ENCODE data around the gene THSD1.

The THSD1 gene

GRCh38 chr13:52419080-52419479, 13.1 kb upstream of the THSD1 start:
- Histone ChIP-seq H3K36me3 (ENCODE audit: control insufficient read depth in 2 of 2, insufficient read depth in 1 of 2, low read length in 2 of 2) (peaks cover 11 to 44% of the 10 kb centered on the region in 2 experiments), H3K4me3 (ENCODE audit: low read depth, low read length) (no peak overlapping the region), H3K9me3 (ENCODE audit: control insufficient read depth, insufficient read depth, low read depth, low read length) (no peaks in the 10 kb centered on the region), H3K4me1 (ENCODE audit: control insufficient read depth, insufficient read depth, low read length) (no peaks in the 10 kb centered on the region), H3K27ac (ENCODE audit: extremely low read depth, low read depth, low read length) (no peak overlapping the region)
- TF ChIP-seq ZXDB (tag by site-specific recombination; IDR thresholded peaks at IDR 0.05) = no peak
- TF ChIP-seq ZNF404 (tag by site-specific recombination; IDR thresholded peaks at IDR 0.05) = no peak
- TF ChIP-seq ZNF148 (tag by site-specific recombination; IDR thresholded peaks at IDR 0.05; ENCODE audit: borderline replicate concordance) = no peak
- no peak for TF ChIP-seq ZNF747 (tag by site-specific recombination; IDR thresholded peaks at IDR 0.05)
- CTCF ChIA-PET = interaction anchor here (1.5 kb wide), 1 partner anchor 32 kb away, joined by 4 read pairs; no protein-coding TSS in a partner anchor
- POLR2A ChIA-PET = no interaction called here

- no peak overlapping the region for H3K27ac ChIP-seq (ENCODE audit: extremely low read depth, low read depth, low read length)
Measured at GRCh38 chr13:52414963-52415362, 9.0 kb upstream of the THSD1 start.

More at GRCh38 chr13:52414963-52415362, 9.0 kb upstream of the THSD1 start:
- CTCF ChIA-PET = no interaction called here
- POLR2A ChIA-PET = no interaction called here
- Histone ChIP-seq H3K4me3 (ENCODE audit: low read depth, low read length) (no peak overlapping the region), H3K36me3 (ENCODE audit: control insufficient read depth in 2 of 2, insufficient read depth in 1 of 2, low read length in 2 of 2) (peaks cover 0 to 34% of the 10 kb centered on the region in 2 experiments; a peak in 2 of 3 replicates), H3K9me3 (ENCODE audit: control insufficient read depth, insufficient read depth, low read depth, low read length) (no peaks in the 10 kb centered on the region), H3K4me1 (ENCODE audit: control insufficient read depth, insufficient read depth, low read length) (no peaks in the 10 kb centered on the region)
- TF ChIP-seq ZNF133 (tag by site-specific recombination; IDR thresholded peaks at IDR 0.05) (no peak), ZXDB (tag by site-specific recombination; IDR thresholded peaks at IDR 0.05) (no peak), ZNF747 (tag by site-specific recombination; IDR thresholded peaks at IDR 0.05) (no peak), ZNF449 (tag by site-specific recombination; IDR thresholded peaks at IDR 0.05) (no peak), ZNF26 (tag by site-specific recombination; IDR thresholded peaks at IDR 0.05) (no peak), FEZF1 (tag by site-specific recombination; IDR thresholded peaks at IDR 0.05) (no peak), MZF1 (tag by site-specific recombination; IDR thresholded peaks at IDR 0.05; ENCODE audit: borderline replicate concordance) (no peak), YY1 (tag by site-specific recombination; IDR thresholded peaks at IDR 0.05) (no peak), ZNF664 (tag by site-specific recombination; IDR thresholded peaks at IDR 0.05) (no peak), KLF16 (tag by site-specific recombination; IDR thresholded peaks at IDR 0.05) (no peak), PRDM6 (tag by site-specific recombination; IDR thresholded peaks at IDR 0.05) (no peak), GLI4 (tag by site-specific recombination; IDR thresholded peaks at IDR 0.05) (no peak), ZNF362 (tag by site-specific recombination; IDR thresholded peaks at IDR 0.05) (no peak), TRIM28 (IDR thresholded peaks at IDR 0.05; ENCODE audit: borderline replicate concordance, low read length) (no peak), ZBTB7A (tag by site-specific recombination; IDR thresholded peaks at IDR 0.05; ENCODE audit: low read depth) (no peak), ZNF214 (tag by site-specific recombination; IDR thresholded peaks at IDR 0.05; ENCODE audit: borderline replicate concordance) (no peak), ZNF837 (tag by site-specific recombination; IDR thresholded peaks at IDR 0.05) (no peak), ZEB2 (tag by site-specific recombination; IDR thresholded peaks at IDR 0.05) (no peak), IKZF3 (tag by site-specific recombination; IDR thresholded peaks at IDR 0.05) (no peak)

Data from HEK293 (cell line).